Dermis lymphatic vessel endothelial cell (primary cell): ENCODE measurements around the gene ARFGEF2. TPM values are rescaled to one million over a fixed set of nuclear protein-coding genes. Genes with fewer than 3 reads are reported as not detected.

Experiments
- total RNA-seq: library from RNA; depleted of rRNA; stranded (reverse); fragments of >200 nt; gene quantifications from 2 replicates; pipeline ENCODE4 v1.2.1, GENCODE V29; 2014

The ARFGEF2 gene
- total RNA-seq: 63.0 and 64.4 TPM in 2 replicates

DNA sequence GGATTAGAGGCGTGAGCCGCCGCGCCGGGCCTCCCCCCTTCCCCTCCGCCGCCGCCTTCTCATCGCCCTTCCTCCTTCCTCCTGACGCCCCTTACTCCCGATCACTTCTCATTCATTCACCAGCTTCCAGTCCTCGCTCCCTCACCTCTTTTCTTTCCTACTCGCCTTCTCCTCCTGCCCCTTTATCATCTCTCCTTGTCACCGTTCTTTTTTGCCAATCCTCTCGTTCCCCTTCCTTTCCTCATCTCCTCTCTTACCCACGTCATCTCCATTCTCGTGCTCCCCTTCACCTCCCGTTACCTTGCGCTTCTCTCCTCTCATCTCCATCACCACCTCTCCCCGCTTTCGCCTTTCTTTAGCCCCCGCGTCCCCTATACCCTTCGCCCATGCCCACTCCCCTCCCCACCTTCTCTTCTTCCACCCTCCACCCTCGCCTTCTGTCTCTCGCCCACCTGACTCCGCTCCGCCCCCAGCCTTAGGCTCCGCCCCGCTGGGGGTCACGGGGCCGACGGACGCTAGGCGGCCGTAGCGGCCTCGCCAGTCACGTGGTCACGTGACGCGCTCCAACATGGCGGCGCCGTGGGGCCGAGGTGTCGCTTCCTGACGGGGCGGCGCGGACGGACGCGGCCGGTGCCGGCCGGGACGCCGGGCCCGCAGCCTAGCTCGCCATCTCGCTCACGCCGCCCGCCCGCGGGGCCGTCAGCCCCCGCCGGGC lies at the start of gene ARFGEF2:
Gene ARFGEF2 (plus strand): TSS at position 544 of the 715 bp plus-strand sequence. CDS start 179 bp downstream, outside the sequence.

DNA sequence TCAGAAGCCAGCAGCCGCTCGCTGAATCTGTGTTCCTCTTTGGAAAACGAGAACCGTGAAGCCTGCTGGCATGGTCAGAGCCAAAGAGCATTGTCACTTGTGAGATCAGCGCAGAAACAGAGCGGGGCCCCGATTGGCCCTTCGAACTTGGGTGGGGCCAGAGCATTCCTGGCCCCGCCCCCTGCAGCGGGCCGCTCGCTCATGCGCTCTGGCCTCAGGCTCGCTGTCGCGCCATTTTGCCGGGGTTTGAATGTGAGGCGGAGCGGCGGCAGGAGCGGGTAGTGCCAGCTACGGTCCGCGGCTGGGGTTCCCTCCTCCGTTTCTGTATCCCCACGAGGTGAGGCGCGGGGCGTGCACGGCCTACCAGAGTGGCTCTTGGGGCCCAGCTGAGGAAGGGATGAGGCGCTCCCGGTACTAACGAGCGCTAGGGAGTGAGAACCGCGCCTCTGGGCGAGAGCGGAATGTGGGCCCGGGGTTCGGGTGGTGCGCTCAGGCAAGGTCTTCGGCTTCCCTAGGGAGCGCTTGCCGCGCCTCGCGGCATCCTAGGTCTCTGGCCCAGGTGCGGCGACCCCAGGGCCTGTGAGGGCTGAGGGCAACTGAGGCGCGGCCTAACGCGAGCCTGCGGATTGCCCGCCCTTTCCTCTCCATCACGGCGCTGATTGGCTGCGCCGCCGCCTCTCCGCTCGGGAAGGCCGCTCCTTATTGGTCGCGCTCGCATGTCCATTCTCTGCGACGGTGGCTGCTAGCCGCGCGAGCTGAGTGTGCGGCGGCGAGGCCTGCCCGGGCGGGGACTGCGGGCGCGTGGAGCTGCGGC lies 124.8 kb downstream of the ARFGEF2 start, which contains the start of gene CSE1L:
Gene CSE1L (plus strand): TSS at position 226 of the 814 bp plus-strand sequence. CDS start 12,152 bp downstream, outside the sequence.

Other genes with a start within 250 kb of the ARFGEF2 start
- gene PREX1, start 93.7 kb upstream of the ARFGEF2 start, total RNA-seq: 29.0 and 35.3 TPM in 2 replicates
- 46.2 and 66.7 TPM in 2 replicates for gene CSE1L, start 124.6 kb downstream of the ARFGEF2 start, total RNA-seq